ENCODE results near the gene TLE2. TPM values are rescaled to one million over a fixed set of nuclear protein-coding genes. Genes with fewer than 3 reads are reported as not detected.
"Not testable (repeated sequence)": the region's sequence is repeated elsewhere in the genome, so short reads cannot be mapped to it uniquely, and the experiment has no call there.

TLE2 gene
- total RNA-seq, 1 donor from 2014 or later = 95.2 TPM

GRCh38 chr19:3056417-3057088 lies 27.5 kb upstream of the TLE2 start:
- no peak for DNase-seq (ENCODE audit: low spot score)

- DNase-seq (ENCODE audit: low spot score) = peak; percentile 91
Measured at GRCh38 chr19:3055741-3056416, 26.8 kb upstream of the TLE2 start.

- DNase-seq (ENCODE audit: low spot score) = no peak
Measured at GRCh38 chr19:3054972-3055740, 26.1 kb upstream of the TLE2 start.

- DNase-seq (ENCODE audit: low spot score) = no peak
Measured at GRCh38 chr19:3054265-3054971, 25.3 kb upstream of the TLE2 start.

- no peak for DNase-seq (ENCODE audit: low spot score)
Measured at GRCh38 chr19:3053780-3054179, 24.7 kb upstream of the TLE2 start.

- DNase-seq (ENCODE audit: low spot score) = no peak
Measured at GRCh38 chr19:3053218-3053621, 24.1 kb upstream of the TLE2 start.

GRCh38 chr19:3050016-3050415 lies 20.9 kb upstream of the TLE2 start:
- not testable (repeated sequence) for DNase-seq (ENCODE audit: low spot score)

- no peak for DNase-seq (ENCODE audit: low spot score)
Measured at GRCh38 chr19:3049089-3049488, 20.0 kb upstream of the TLE2 start.

- no peak for DNase-seq (ENCODE audit: low spot score)
Measured at GRCh38 chr19:3048190-3048533, 19.1 kb upstream of the TLE2 start.

- DNase-seq (ENCODE audit: low spot score) = peak; percentile 87
Measured at GRCh38 chr19:3047496-3048189, 18.6 kb upstream of the TLE2 start.

- no peak for DNase-seq (ENCODE audit: low spot score)
Measured at GRCh38 chr19:3046698-3047495, 17.8 kb upstream of the TLE2 start.

GRCh38 chr19:3045885-3046697 lies 17.0 kb upstream of the TLE2 start:
- no peak for DNase-seq (ENCODE audit: low spot score)

- DNase-seq (ENCODE audit: low spot score) = no peak
Measured at GRCh38 chr19:3045191-3045590, 16.1 kb upstream of the TLE2 start.

GRCh38 chr19:3042621-3043267 lies 13.7 kb upstream of the TLE2 start:
- no peak for DNase-seq (ENCODE audit: low spot score)

GRCh38 chr19:3041761-3042620 lies 12.9 kb upstream of the TLE2 start:
- no peak for DNase-seq (ENCODE audit: low spot score)

GRCh38 chr19:3041327-3041726 lies 12.2 kb upstream of the TLE2 start:
- no peak for DNase-seq (ENCODE audit: low spot score)

GRCh38 chr19:3039641-3040077 lies 10.6 kb upstream of the TLE2 start:
- DNase-seq (ENCODE audit: low spot score) = no peak

GRCh38 chr19:3039125-3039524 lies 10.0 kb upstream of the TLE2 start:
- DNase-seq (ENCODE audit: low spot score) = no peak

All from ureter (tissue), 1 donor.